ENCODE data around the gene MLYCD.
"Not testable (repeated sequence)": the region's sequence is repeated elsewhere in the genome, so short reads cannot be mapped to it uniquely, and the experiment has no call there.

The MLYCD gene

GRCh38 chr16:83942074-83942473, 43.2 kb downstream of the MLYCD start:
- DNase-seq = no peak

GRCh38 chr16:83942815-83943515, 44.0 kb downstream of the MLYCD start:
- DNase-seq = no peak

- DNase-seq = no peak
Observed at GRCh38 chr16:83943516-83944050, 44.7 kb downstream of the MLYCD start.

- no peak for DNase-seq
Observed at GRCh38 chr16:83945587-83945986, 46.7 kb downstream of the MLYCD start.

- DNase-seq = no peak
Observed at GRCh38 chr16:83946154-83946780, 47.4 kb downstream of the MLYCD start.

GRCh38 chr16:83946781-83947566, 48.1 kb downstream of the MLYCD start:
- no peak for DNase-seq

- DNase-seq = no peak
Observed at GRCh38 chr16:83947642-83948234, 48.8 kb downstream of the MLYCD start.

GRCh38 chr16:83948914-83949723, 50.2 kb downstream of the MLYCD start:
- no peak for DNase-seq

- DNase-seq = no peak
Observed at GRCh38 chr16:83949724-83950001, 50.7 kb downstream of the MLYCD start.

- DNase-seq = not testable (repeated sequence)
Observed at GRCh38 chr16:83950862-83951399, 52.0 kb downstream of the MLYCD start.

GRCh38 chr16:83951544-83951943, 52.6 kb downstream of the MLYCD start:
- DNase-seq = no peak

- DNase-seq = no peak
Observed at GRCh38 chr16:83952587-83952939, 53.6 kb downstream of the MLYCD start.

- DNase-seq = peak; percentile 85
Observed at GRCh38 chr16:83952940-83953795, 54.3 kb downstream of the MLYCD start, which contains the start of gene OSGIN1. Gene OSGIN1, plus strand, starts transcription at chr16:83953240. Its CDS starts 4,432 bp downstream, at chr16:83957672.

- no peak for DNase-seq
Observed at GRCh38 chr16:83953796-83954576, 55.1 kb downstream of the MLYCD start.

- DNase-seq = no peak
Observed at GRCh38 chr16:83954577-83955016, 55.7 kb downstream of the MLYCD start.

GRCh38 chr16:83955218-83956130, 56.6 kb downstream of the MLYCD start:
- DNase-seq = no peak

GRCh38 chr16:83956336-83957289, 57.7 kb downstream of the MLYCD start:
- DNase-seq = peak; percentile 72

GRCh38 chr16:83957296-83957855, 58.5 kb downstream of the MLYCD start:
- no peak for DNase-seq
